Thyroid gland (tissue), 4 donors: ENCODE measurements around the gene PRDM1.

Source experiments
- CTCF ChIP-seq, 6 experiments: fragments of 200-600 bp in 3 of 6; fragments of 450-650 bp in 3 of 6; sonication (generic) in 3 of 6; IDR thresholded peaks; one replicate each; pipeline ENCODE4 v1.5.1; 2016 to 2019; ENCODE audit warnings: antibody characterized with exemption in 6 of 6, mild to moderate bottlenecking in 2 of 6, inconsistent platforms in 1 of 6, moderate library complexity in 1 of 6
- POLR2A ChIP-seq, 2 donors: fragments of 450-650 bp; IDR thresholded peaks; one replicate each; pipeline ENCODE4 v1.6.1; 2017; ENCODE audit warnings: antibody characterized with exemption in 2 of 2, mild to moderate bottlenecking in 2 of 2, moderate library complexity in 1 of 2

- TF ChIP-seq CTCF (IDR thresholded peaks at IDR 0.05) (no peak), POLR2A (IDR thresholded peaks at IDR 0.05) (no peak)
Measured at GRCh38 chr6:106087548-106088325, 1.6 kb downstream of the PRDM1 start.
